ENCODE results near the gene PDGFA.
A peak's percentile ranks its signal among the peaks of the same experiment; 100 is the strongest.

Gene PDGFA

DNA sequence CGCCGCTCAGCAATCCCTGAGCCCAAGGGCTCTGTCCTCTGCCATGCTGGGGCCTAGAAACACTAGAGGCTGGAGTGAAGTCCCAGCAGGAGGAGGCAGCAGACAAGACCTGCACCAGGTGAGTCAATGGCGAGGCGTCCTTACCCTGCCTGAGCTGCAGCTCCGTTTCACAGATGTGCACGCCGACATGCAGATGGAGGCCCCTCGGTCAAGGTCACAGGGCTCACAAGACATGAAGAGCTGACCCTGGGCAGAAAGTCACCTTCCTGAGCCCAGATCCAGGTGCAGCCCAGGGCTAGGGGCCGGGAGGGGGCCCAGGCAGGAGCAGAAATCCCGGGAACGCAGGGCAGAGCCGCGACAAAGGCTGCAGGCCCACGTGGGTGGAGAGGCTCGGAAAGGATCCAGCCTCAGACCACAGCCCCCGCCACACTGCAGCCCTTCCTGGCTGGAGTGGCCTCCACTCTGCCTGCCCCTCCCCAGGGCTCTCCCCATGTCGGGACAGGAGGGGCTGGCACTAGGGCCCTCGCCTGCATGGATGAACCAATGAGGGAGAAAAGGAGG lies 23.8 kb downstream of the PDGFA start:
- no peak for DNase-seq (ENCODE audit: low read depth)
- H3K4me3 ChIP-seq (ENCODE audit: low read depth, low read length), result no peak overlapping the region

DNA sequence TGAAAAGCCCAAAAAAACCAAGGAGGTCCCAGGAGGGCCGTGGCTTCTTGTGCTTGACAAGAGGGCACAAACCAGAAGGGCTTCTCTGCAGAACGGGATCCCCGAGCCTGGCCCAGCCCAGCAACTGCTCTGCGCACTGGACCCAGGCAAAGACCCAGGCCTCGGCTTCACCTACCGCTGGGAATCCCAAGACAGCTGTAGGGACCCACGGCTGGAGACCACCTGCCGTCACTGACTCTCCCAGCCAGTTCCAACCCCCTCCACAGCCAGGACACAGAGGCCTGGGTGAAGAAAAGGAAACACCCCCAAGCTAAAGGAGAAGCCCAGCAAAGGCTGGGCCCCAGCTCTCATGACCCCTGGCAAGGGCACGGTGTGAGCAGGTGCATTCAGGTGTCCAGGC lies 24.3 kb downstream of the PDGFA start:
- no peak overlapping the region for H3K4me3 ChIP-seq (ENCODE audit: low read depth, low read length)
- DNase-seq (ENCODE audit: low read depth), result no peak

DNA sequence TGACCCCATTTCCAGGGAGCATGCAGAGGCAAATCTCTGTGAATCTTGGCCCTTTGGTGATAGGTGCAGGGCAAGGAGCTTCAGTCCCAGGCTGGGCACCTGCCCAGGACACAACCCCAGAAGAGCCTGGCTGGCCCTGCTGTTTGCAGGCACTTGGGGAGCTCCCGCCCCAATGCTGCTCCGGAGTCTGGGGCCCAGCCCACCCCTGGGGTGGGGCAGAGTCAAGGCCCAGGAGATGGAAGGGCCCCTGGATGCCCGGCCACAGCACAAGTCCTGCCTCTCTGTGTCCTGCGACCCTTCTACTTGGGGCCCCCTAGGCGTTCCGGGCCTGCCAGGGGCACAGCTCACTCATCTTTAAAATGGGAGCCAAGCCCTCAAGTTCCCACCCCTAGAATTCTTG lies 24.7 kb downstream of the PDGFA start:
- H3K4me3 ChIP-seq (ENCODE audit: low read depth, low read length), result no peak overlapping the region
- no peak for DNase-seq (ENCODE audit: low read depth)

DNA sequence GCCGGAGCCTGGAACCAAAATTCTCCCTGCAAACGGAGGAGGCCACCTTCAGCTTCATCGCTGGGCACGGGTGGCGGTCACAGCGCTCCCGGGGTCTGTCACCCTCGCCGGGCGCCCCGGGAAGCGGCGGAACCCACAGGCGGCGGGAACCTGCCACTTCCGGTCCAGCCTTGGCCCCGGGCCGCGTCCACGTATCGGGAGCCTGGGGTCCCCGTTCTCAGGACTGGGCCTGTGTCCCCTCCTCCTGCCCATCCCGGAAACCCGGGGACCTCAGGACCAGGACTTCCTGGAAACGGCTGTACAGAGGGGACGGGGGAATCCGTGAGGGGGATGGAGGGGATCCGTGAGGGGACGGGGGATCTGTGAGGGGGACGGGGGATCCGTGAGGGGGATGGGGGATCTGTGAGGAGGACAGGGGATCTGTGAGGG lies 25.4 kb downstream of the PDGFA start:
- DNase-seq (ENCODE audit: low read depth), result no peak
- no peak overlapping the region for H3K4me3 ChIP-seq (ENCODE audit: low read depth, low read length)

DNA sequence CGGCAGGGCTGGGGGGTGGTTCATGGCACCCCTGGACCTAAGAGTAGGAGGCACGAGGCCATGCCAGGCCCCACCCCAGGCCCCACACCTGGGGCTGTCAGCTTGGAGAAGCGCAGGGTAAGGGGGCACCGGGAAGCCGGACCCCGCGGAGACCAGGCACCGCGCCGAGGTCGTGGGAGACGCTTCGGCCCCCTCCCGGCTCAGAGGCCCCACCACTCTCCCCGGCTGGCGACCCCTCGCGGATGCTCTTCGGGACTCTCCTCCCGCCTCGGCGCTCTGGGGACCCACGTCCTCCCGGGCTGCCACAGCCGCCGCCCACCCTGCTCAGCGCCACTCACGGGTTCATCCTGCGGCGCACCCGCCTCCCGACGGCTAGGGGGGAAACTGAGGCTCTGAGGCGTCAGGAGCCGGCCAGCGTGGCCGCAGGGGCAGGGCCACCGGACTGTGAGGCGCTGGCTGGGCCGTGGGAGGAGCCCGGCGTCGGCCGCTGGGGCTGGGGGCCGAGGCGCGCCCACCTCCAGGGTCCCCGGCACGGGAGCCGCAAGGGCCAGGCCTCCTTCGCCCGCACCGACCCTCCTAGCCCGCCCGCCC lies 25.9 kb downstream of the PDGFA start:
- no peak overlapping the region for H3K4me3 ChIP-seq (ENCODE audit: low read depth, low read length)
- no peak for DNase-seq (ENCODE audit: low read depth)

DNA sequence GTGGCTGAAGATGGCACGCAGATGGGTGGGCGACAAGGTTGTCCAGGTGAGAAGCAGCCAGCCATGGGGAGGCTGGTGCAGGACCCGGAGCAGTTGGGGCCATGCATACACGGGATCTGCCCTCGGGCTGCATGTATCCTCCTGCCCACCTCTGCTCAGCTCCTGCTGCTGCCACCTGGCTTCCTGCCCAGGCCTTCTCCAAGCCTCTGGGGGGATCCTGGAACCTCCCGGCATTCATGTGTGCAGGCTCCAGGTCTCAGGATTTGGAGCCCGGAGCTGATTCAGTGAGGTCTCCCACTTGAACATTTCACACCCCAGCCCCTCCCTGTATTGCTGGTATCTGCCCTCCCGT lies 27.0 kb downstream of the PDGFA start:
- no peak for DNase-seq (ENCODE audit: low read depth)
- H3K4me3 ChIP-seq (ENCODE audit: low read depth, low read length), result no peak overlapping the region

DNA sequence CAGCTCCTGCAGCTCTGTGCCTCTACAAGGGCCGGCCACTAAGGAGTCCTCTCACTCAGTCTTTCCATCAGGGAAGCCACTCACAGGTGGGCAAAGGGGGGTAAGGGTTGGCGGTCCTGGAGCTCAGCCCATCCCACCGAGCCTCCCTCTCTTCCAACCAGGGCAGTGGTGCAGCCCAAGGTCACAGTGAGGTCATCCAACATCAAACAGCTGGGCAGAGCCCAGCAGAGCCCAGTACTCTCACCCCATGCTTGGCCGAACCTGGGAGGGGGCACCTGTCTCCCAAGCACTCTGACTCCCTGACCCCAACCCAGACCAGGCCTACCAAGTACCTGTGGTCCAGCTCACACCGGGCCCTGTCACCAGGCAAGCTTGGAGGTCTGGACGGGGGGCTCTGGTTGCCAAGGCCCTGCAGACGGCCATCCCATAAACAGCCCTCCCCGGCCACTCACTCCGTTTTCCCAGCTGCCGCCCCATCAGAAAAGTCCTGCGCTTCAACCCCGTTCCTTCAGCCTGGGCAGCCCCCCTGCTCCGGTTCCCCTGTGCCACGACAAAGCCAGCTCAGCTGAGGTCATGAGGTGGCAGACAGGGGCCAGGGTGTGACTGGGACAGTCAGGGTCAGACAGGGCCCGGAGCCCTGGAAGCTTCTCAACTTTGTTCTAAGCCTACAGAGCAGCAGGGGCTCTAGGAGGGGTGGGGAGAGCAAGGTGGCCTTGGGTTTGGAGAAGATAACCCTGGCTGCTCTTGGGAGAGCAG lies 27.5 kb downstream of the PDGFA start:
- H3K4me3 ChIP-seq (ENCODE audit: low read depth, low read length), result no peak overlapping the region
- DNase-seq (ENCODE audit: low read depth), result no peak

DNA sequence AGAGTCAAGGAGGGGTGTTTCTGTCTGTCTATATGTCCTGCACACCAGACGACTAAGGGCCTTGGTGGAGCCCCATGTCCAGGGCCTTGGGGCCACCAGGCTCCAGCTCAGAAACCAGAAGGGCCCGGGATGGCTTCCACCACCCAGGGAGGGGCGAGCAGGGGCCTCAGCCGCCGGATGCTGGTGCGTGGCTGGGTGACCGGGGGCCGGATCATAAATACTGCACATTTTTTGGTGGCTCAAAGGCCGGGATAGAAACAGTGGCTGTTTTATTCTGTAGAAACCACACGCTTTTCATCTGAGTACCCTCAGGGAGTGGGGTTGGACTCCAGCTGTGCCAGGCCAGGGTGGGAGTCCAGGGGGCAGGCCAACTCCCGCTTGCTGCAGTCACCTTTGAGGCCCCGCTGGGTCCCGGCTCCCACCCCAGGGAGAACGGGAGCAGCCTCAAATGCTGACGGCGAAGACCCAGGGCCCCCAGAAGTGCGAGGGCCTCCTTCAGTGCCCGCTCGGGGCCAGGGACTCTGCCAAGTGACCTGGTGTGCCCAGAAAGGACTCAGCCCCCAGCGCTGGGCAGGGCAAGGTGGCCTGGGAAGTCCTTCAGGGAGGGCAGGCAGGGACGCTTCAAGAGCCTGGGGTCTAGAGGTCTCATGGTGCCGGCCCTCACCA lies 28.2 kb downstream of the PDGFA start:
- no peak for DNase-seq (ENCODE audit: low read depth)
- no peak overlapping the region for H3K4me3 ChIP-seq (ENCODE audit: low read depth, low read length)

DNA sequence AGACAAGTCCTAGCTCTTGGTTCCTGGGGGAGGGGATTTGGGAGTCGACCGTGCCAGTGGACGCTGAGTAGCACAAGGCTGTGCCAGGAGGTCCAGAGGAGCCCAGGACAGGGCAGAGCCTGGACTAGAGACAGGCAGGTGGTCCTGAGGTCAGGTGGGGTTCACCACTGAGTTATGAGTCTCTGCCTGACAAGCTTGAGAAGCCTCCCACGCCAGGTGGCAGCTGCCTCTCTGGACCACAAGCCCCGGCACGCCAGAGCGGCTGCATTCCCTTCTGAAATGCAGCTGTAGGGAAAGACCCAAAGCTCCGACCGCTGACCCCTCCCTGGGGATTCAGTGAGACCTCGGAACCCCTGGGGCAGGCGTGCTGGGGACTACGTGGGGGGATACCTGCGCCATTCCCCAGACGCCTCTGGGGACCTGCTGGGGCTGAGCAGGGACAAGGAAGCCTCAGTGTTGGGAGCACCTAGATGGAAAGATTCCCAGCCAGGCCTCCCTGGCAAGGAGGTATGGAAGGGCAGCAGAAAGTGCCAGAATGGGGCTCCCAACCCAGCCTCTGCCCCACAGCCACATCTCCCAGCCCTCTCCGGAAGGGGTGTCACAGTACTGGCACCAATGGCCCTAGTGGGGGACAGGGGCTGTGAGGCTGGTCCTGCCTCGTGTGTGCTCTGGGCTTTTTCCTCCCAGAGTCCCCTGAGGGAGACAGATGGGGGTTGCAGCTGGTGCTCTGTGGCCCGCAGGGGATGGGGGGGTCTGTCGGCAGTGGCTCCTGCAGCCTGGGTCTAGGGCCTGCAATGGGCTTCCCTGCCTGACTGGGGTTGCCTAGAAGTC lies 29.0 kb downstream of the PDGFA start:
- DNase-seq (ENCODE audit: low read depth), result peak; percentile 53
- H3K4me3 ChIP-seq (ENCODE audit: low read depth, low read length), result no peak overlapping the region

DNA sequence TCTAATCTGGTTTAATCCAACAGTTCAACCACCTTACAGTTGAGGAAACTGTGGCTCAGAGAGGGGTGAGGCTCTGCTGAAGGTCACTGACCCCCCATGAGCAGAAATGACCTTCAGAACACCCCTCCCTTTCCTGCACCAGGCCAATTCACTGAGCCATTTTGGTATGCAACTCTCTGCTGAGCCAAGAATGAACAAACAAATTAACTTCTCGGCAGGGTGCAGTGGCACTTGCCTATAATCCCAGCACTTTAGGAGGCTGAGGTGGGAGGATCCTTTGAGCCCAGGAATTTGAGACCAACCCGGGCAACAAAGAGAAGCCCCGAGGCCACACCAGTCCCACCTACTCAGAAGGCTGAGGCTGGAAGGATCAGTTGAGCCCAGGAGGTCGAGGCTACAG lies 29.8 kb downstream of the PDGFA start:
- no peak for DNase-seq (ENCODE audit: low read depth)
- no peak overlapping the region for H3K4me3 ChIP-seq (ENCODE audit: low read depth, low read length)

DNA sequence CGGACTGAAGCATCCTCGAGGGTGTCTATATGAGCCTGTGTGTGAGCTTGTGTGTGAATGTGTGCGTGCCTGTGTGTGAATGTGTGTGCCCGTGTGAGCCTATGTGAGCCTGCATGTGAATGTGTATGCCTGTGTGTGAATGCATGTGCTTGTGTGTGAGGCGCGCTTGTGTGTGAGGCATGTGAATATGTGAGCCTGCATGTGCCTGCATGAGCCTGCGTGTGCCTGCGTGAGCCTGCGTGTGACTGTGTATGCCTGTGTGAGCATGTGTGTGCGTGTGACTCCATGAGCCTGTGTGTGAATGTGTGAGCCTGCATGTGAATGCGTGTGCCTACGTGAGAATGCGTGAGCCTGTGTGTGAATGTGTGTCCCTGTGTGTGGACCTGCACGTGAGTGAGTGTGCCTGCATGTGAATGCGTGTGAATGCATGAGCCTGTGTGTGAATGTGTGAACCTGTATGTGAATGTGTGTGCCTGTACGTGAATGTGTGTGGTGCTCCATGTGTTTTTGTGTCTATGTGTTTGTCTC lies 33.4 kb downstream of the PDGFA start:
- DNase-seq (ENCODE audit: low read depth), result no peak
- no peak overlapping the region for H3K4me3 ChIP-seq (ENCODE audit: low read depth, low read length)

DNA sequence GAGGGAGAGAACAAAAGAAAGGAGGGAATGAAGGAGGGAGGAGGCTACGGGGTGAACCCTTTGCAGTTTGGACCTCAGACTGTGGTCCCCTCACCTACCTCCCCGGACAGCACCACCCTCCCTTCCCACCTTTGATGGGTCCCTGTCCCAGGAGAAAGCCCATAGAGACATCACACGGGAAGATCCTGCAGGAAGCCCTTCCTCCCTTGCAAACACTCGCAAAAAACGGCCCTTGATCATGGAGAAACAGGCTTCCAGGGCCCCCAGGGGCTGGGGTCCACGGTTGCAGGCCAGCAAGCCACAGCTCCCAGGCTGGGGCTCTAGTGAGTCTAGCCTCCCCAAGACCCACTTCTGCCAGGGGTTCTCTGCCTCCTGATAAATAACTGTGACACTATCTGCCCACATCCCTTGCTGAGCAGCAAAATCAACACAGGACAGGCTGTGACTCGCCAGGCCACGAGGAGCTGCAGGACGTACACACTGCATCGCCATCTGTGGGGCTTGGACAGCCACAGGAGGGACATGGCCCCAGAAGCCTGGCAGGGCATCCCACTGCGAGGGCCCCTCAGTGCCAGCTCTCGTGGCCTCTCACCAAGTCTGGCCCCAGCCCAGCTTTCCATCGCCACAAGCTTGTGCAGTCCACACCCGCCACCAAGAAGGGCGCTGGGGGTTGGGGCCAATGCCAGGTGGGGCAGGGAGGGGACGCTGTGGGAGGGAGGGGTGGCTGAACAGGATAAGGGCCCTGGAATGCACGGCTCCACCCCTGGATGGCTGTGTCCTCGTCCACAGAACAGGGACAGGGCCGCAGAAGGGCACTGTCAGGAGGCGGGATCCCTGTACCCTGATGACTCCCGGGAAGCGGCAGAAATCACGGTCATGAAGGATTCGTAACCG lies 34.2 kb downstream of the PDGFA start:
- no peak for DNase-seq (ENCODE audit: low read depth)
- no peak overlapping the region for H3K4me3 ChIP-seq (ENCODE audit: low read depth, low read length)

DNA sequence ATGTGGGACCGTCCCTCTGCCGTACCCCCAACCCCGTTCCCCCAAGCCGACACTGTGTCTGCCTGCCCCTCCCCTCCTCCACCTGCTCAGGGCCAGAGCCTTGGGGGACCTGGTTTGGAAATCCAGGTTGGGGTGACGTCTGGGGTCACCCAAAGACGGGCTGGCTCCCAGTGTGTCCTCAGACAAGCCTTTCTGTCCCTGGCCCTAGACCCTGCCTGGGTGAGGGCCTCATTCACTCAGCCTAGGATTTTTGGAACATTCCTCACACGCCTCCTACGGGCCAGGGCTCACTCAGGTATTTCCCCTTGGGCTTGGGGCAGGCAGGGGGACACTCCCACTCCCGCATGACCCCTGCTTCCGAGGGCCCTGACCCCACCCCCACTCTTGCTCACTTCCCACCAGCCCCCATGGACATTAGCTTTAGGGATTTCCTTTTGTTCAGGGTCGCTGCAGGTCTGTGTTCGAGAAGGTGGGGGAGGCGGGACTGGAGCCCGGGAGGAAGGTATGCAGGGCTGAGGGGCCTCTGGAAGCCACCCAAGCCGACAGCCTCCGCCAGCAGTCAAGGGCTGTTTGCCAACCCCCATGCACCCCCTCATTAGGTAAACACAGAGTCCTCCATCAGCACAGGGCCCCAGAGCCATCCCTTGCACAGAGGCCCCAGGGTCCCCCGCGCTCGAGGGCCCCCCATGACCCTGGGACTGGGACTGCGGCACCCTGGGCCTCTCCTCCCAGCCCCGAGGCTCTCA lies 35.1 kb downstream of the PDGFA start:
- DNase-seq (ENCODE audit: low read depth), result no peak

DNA sequence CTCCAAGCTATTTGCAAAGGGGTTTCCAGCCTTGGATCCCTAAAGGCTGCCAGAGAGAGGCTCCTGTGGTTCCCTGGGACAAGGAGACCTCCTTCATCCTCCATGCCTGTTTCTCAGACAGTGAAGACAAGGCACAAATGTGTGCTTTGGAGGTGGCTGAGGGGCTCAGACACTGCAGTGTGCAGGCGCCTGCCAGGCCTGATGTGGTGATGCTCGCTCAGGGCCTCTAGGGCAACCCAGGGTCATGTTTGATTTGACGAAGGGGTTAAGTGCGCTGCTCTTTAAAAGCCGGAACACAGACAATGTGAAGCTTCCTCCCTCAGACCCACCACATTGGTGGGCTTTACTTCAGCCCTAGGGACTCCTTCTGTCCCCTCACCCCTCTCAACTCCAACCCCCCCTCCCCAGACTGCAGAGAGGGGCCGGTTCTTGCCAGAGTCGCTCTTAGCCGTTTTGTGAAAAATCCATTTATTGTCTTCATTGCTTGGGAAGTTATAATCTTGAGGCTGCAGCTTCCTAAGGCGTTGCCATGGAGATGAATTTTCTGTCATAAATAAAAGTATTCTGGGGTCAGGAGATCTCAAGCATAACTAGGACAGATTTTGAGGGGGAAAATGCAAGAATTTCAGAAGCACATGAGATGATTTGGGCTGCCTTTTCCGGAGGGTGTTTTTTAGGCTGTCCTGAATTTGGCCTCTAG lies 35.8 kb downstream of the PDGFA start:
- DNase-seq (ENCODE audit: low read depth), result no peak
- no peak overlapping the region for H3K4me3 ChIP-seq (ENCODE audit: low read depth, low read length)

More for the DNA sequence above, 35.1 kb downstream of the PDGFA start:
- H3K4me3 ChIP-seq (ENCODE audit: low read depth, low read length), result no peak overlapping the region

DNA sequence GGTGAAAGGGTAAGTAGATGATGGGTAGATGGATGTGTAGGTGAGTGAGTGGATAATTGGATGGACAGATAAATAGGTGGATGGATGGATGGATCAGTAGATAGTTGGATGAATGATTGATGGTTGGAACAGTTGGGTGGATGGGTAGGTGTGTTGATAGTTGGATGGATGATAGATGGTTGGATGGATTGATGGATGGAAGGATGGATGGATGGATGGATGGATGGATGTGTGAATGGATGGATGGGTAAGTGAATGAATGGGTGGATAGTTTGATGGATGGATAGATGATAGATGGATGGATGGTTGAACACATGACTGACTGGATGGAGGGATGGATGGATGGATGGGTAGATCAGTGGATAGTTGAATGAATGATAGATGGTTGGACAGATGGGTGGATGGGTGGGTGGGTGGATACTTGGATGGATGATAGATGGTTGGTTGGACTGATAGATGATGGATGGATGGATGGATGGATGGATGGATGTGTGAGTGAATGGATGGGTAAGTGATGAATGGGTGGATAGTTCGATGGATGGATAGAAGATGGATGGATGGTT lies 37.0 kb downstream of the PDGFA start:
- no peak overlapping the region for H3K4me3 ChIP-seq (ENCODE audit: low read depth, low read length)
- no peak for DNase-seq (ENCODE audit: low read depth)

DNA sequence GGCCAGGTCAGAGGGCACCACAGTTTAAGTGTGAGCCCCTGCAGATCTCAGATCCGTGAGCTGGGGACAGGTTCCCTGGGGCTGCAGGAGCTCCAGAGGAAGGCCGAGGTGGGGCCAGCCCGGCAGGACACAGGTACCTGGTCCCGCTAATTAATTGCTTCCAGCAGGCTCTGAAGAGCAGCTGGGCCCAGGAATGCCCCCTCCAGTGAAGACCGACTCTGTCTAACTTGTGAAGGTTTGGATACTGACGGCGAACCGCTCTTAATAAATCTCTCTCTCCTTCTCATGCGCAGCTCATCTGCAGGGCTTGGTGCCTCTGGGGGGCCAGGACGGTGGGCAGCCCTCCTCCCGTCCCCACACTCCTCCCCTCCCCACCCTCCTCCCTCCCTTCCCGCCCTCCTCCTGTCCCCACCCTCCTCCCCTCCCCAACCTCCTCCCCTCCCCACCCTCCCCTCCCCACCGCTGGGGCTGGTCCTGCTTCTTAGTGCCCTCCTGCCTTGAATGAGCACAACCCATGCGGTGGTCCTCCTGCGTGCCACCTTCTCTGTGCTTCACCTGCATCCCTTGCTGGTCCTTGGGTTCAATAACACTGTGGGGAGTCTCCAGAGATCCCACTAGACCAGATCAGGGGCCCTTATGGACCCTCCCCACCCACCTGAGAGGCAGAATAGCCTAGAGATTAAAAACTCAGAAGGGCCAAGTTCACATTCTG lies 38.3 kb downstream of the PDGFA start:
- DNase-seq (ENCODE audit: low read depth), result no peak

More for the DNA sequence above, 38.3 kb downstream of the PDGFA start:
- no peak overlapping the region for H3K4me3 ChIP-seq (ENCODE audit: low read depth, low read length)
